Ishikawa (cell line): ENCODE measurements around the gene FRMD5.

Source experiments
- CEBPB ChIP-seq: IDR thresholded peaks from 2 replicates; pipeline ENCODE4 v1.6.1; 2012
- CREB1 ChIP-seq: IDR thresholded peaks from 2 replicates; pipeline ENCODE4 v1.6.1; 2012; ENCODE audit warnings: low read depth
- EGR1 ChIP-seq: IDR thresholded peaks from 2 replicates; pipeline ENCODE4 v1.6.1; 2012
- EP300 ChIP-seq: IDR thresholded peaks from 2 replicates; pipeline ENCODE4 v1.6.1; 2012; ENCODE audit warnings: borderline replicate concordance
- FOXM1 ChIP-seq: IDR thresholded peaks from 2 replicates; pipeline ENCODE4 v1.6.1; 2012; ENCODE audit warnings: low read depth, borderline replicate concordance
- MAX ChIP-seq: IDR thresholded peaks from 2 replicates; pipeline ENCODE4 v1.6.1; 2012
- NFIC ChIP-seq: IDR thresholded peaks from 2 replicates; pipeline ENCODE4 v1.6.1; 2012
- RAD21 ChIP-seq: IDR thresholded peaks from 2 replicates; pipeline ENCODE4 v1.6.1; 2012; ENCODE audit warnings: low read depth
- REST ChIP-seq: IDR thresholded peaks from 2 replicates; pipeline ENCODE4 v1.6.1; 2012; ENCODE audit warnings: low read depth, mild to moderate bottlenecking
- TAF1 ChIP-seq: IDR thresholded peaks from 2 replicates; pipeline ENCODE4 v1.6.1; 2012; ENCODE audit warnings: low read depth, mild to moderate bottlenecking
- TCF12 ChIP-seq: IDR thresholded peaks from 2 replicates; pipeline ENCODE4 v1.6.1; 2012; ENCODE audit warnings: low read depth
- TEAD4 ChIP-seq: IDR thresholded peaks from 2 replicates; pipeline ENCODE4 v1.6.1; 2012
- USF1 ChIP-seq: IDR thresholded peaks from 2 replicates; pipeline ENCODE4 v1.6.1; 2012
- YY1 ChIP-seq: IDR thresholded peaks from 2 replicates; pipeline ENCODE4 v1.6.1; 2012; ENCODE audit warnings: low read depth
- ZBTB7A ChIP-seq: IDR thresholded peaks from 2 replicates; pipeline ENCODE4 v1.6.1; 2012; ENCODE audit warnings: low read depth

The FRMD5 gene

GRCh38 chr15:44195151-44195740 lies at the start of gene FRMD5:
Gene FRMD5, minus strand, starts transcription at chr15:44195271.
- TF ChIP-seq TAF1, result no peak; the same call in 1 of the 2 replicates
- no peak for TF ChIP-seq ZBTB7A
- no peak for TF ChIP-seq YY1
- TF ChIP-seq FOXM1, result no peak
- no peak for TF ChIP-seq TCF12
- TF ChIP-seq MAX, result peak; percentile 94
- 0 out of 2 replicates have a peak, but pooled peaks have one; percentile 20 for TF ChIP-seq USF1
- no peak for TF ChIP-seq EP300
- TF ChIP-seq NFIC, result 0 out of 2 replicates have a peak, but pooled peaks have one; percentile 12
- no peak for TF ChIP-seq CEBPB
- TF ChIP-seq CREB1, result 0 out of 2 replicates have a peak, but pooled peaks have one; percentile 19
- TF ChIP-seq EGR1, result no peak
- TF ChIP-seq REST, result no peak
- 0 out of 2 replicates have a peak, but pooled peaks have one; percentile 9 for TF ChIP-seq TEAD4

- TF ChIP-seq RAD21 (peak; percentile 55), USF1 (no peak)
Measured at GRCh38 chr15:44243829-44244228, 48.8 kb upstream of the FRMD5 start.

- no peak for TF ChIP-seq TAF1
- no peak for TF ChIP-seq TCF12
- no peak for TF ChIP-seq MAX
- TF ChIP-seq USF1, result no peak
- no peak for TF ChIP-seq YY1
- no peak for TF ChIP-seq CEBPB
- no peak for TF ChIP-seq EGR1
- TF ChIP-seq REST, result no peak
- no peak for TF ChIP-seq NFIC
- TF ChIP-seq TEAD4, result no peak
- no peak for TF ChIP-seq ZBTB7A
- no peak for TF ChIP-seq CREB1
- TF ChIP-seq FOXM1, result no peak
- TF ChIP-seq RAD21, result no peak
- TF ChIP-seq EP300, result no peak
Measured at GRCh38 chr15:44243141-44243540, 48.1 kb upstream of the FRMD5 start.

GRCh38 chr15:44231842-44232241 lies 36.8 kb upstream of the FRMD5 start:
- no peak for TF ChIP-seq CREB1
- TF ChIP-seq ZBTB7A, result no peak

- TF ChIP-seq TEAD4, result no peak
- TF ChIP-seq USF1, result no peak
- no peak for TF ChIP-seq CREB1
- TF ChIP-seq YY1, result no peak
- no peak for TF ChIP-seq EGR1
- TF ChIP-seq REST, result no peak
- no peak for TF ChIP-seq MAX
- no peak for TF ChIP-seq TCF12
- no peak for TF ChIP-seq EP300
- TF ChIP-seq FOXM1, result no peak
- no peak for TF ChIP-seq TAF1
- no peak for TF ChIP-seq CEBPB
- no peak for TF ChIP-seq NFIC
- no peak for TF ChIP-seq RAD21
- no peak for TF ChIP-seq ZBTB7A
Measured at GRCh38 chr15:44227584-44227983, 32.5 kb upstream of the FRMD5 start.
